NT2/D1 (cell line): ENCODE results near the gene TPCN1.
"Not testable (repeated sequence)": the region's sequence is repeated elsewhere in the genome, so short reads cannot be mapped to it uniquely, and the experiment has no call there.

Source experiments
- DNase-seq: peaks from one replicate; pipeline ENCODE4 v3.0.0-alpha.2; 2011; ENCODE audit warnings: low read depth, low spot score
- H3K27me3 ChIP-seq: 2 replicates; pipeline ENCODE4 v1.6.0; 2011; ENCODE audit warnings: mild to moderate bottlenecking; ENCODE audit not compliant: insufficient read length, insufficient read depth
- H3K36me3 ChIP-seq: 2 replicates; pipeline ENCODE4 v1.6.1; 2011; ENCODE audit warnings: mild to moderate bottlenecking, low read length, mixed read lengths; ENCODE audit not compliant: insufficient read depth, insufficient read length
- H3K4me1 ChIP-seq: 2 replicates; pipeline ENCODE4 v1.5.1; 2011; ENCODE audit not compliant: insufficient read depth, insufficient read length
- H3K4me3 ChIP-seq: 2 replicates; pipeline ENCODE4 v1.5.1; 2011; ENCODE audit warnings: low read depth; ENCODE audit not compliant: insufficient read length
- H3K9ac ChIP-seq: 2 replicates; pipeline ENCODE4 v1.6.0; 2011; ENCODE audit warnings: low read depth; ENCODE audit not compliant: insufficient read length
- H3K9me3 ChIP-seq: 2 replicates; pipeline ENCODE4 v1.5.1; 2011; ENCODE audit warnings: mild to moderate bottlenecking, low read length; ENCODE audit not compliant: insufficient read depth
- SUZ12 ChIP-seq: IDR thresholded peaks from 2 replicates; pipeline ENCODE4 v1.6.1; 2011; ENCODE audit not compliant: insufficient read length, insufficient read depth; ENCODE audit errors: extremely low read depth
- YY1 ChIP-seq: IDR thresholded peaks from 2 replicates; pipeline ENCODE4 v1.6.1; 2011; ENCODE audit not compliant: insufficient read length, insufficient read depth
- ZNF274 ChIP-seq: IDR thresholded peaks from 2 replicates; pipeline ENCODE4 v1.6.1; 2011; ENCODE audit warnings: mild to moderate bottlenecking, low read depth, low read length

Gene TPCN1

DNA sequence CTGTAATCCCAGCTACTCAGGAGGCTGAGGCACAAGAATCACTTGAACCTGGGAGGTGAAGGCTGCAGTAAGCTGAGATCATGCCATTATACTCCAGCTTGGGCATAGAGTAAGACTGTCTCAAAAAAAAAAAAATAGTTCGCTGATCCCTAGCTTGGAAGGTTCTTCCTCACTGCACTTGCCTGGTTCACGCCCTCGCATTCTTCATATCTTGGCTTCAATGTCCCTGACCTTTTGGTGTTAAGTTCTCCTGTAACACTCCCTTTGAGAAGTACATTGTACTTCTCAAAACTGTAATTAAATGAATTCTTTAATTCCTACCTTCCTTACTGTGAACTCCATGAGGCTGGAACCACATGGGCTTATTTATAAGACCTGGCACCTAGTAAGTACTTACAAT lies 16.5 kb upstream of the TPCN1 start:
- Histone ChIP-seq H3K4me3 (no peak overlapping the region), H3K4me1 (peaks cover 4% of the 10 kb centered on the region), H3K36me3 (no peaks in the 10 kb centered on the region), H3K9me3 (peaks cover 9% of the 10 kb centered on the region), H3K9ac (no peak overlapping the region), H3K27me3 (no peaks in the 10 kb centered on the region)
- TF ChIP-seq SUZ12 (no peak), YY1 (no peak), ZNF274 (no peak)
- no peak for DNase-seq

DNA sequence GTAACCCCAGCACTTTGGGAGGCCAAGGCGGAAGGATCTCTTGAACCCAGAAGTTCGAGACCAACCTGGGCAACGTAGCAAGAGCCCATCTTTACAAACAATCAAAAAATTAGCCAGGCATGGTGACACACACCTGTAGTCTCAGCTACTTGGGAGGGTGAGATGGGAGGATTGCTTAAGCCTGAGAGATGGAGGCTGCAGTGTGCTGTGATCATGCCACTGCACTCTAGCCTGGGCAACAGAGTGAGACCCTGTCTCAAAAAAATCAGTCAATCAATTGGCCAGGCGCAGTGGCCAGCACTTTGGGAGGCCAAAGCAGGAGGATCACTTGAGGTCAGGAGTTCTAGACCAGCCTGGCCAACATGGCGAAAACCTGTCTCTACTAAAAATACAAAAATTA lies 14.5 kb upstream of the TPCN1 start:
- not testable (repeated sequence) for H3K4me1 ChIP-seq, H3K27me3 ChIP-seq, DNase-seq, H3K9ac ChIP-seq, H3K9me3 ChIP-seq, H3K4me3 ChIP-seq, H3K36me3 ChIP-seq

DNA sequence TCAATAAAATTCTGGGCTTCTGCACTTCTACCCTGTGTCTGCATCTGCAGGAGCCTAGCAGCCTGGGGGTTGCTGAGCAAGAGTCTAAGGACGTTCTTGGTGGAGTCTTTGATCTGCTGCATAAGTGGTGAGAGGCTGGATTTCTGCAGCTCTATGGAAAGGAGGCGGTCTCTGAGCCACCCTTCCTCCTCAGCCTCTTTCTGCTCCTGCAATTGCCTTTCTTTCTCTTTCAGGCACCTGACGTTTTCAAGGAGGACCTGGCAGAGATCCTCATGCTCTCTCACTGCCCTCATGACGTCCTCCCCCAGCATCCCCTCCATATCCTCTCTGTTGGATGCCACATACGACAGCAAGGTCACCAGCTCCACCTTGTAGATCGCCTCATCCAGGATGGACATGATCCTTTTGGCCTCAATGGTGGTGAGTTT lies 13.6 kb upstream of the TPCN1 start:
- Histone ChIP-seq H3K36me3 (no peaks in the 10 kb centered on the region), H3K4me3 (no peak overlapping the region), H3K9ac (no peak overlapping the region), H3K27me3 (no peaks in the 10 kb centered on the region), H3K9me3 (peaks cover 9% of the 10 kb centered on the region), H3K4me1 (peaks cover 4% of the 10 kb centered on the region)
- TF ChIP-seq ZNF274 = no peak
- TF ChIP-seq YY1 = no peak
- no peak for TF ChIP-seq SUZ12
- DNase-seq = no peak

DNA sequence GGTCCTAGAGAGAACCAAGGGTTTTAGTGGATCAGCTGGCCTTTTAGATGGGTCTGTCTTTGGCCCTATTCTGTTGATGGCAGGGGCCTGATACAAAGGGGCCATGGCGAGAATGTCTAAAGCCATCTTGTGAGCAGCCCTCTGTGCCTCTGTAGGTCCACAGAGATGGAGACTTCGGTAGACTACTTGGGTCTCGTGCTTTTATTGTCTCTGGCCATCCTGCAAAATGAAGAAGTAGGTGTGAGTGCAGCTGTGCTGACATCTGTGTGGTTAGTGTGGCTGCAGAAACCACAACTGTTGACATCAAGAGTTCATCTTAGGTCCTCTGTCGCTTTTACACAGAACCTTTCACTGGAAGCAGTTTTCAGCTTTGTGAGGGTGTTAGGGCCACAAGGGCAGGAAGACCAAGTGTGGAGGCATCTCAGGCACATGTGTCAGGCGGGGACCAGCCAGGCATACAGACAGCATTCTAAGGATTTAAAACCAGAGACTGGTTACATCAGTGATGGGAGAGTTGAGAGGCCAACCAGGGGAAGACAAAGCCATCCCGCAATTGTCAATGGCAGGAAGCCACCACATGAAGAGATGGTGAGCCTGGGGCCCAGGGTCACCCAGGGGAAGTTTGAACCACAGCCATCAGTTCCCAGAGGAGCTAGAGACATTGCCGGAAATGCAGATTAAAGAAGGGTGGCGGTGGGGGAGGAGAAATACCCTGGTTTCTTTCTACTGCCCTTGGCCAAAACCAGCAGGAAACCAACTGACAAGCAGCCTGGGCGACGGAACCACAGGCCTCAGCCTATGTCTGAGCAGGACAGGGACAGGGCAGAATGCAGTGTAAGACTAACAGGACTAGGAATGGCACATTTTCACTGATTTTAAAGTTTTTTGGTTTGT lies 13.0 kb upstream of the TPCN1 start:
- no peaks in the 10 kb centered on the region for H3K36me3 ChIP-seq
- no peaks in the 10 kb centered on the region for H3K27me3 ChIP-seq
- TF ChIP-seq SUZ12 = no peak
- TF ChIP-seq ZNF274 = no peak
- TF ChIP-seq YY1 = no peak
- no peak for DNase-seq
- H3K9ac ChIP-seq = no peak overlapping the region
- peaks cover 4% of the 10 kb centered on the region for H3K4me1 ChIP-seq
- peaks cover 9% of the 10 kb centered on the region for H3K9me3 ChIP-seq
- H3K4me3 ChIP-seq = no peak overlapping the region

DNA sequence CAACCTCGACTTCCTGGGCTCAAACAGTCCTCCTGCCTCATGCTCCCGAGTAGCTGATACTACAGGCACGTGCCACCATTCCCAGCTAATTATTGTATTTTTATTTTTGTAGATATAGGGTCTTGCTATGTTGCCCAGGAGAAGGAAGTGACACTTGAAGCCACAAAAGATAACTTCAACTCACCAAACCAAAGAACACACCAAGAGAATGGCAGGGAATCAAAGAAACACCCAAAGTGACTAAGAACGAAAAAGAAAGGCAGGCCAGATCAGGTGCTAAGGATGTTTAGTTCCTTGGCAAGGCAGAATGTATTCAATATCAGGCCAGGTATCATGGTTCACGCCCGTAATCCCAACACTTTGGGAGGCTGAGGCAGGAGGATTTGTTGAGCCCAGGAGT lies 10.1 kb upstream of the TPCN1 start:
- DNase-seq = no peak
- TF ChIP-seq ZNF274 = no peak
- TF ChIP-seq SUZ12 = no peak
- TF ChIP-seq YY1 = no peak
- Histone ChIP-seq H3K9ac (no peak overlapping the region), H3K9me3 (peaks cover 7% of the 10 kb centered on the region), H3K4me1 (peaks cover 4% of the 10 kb centered on the region), H3K4me3 (no peak overlapping the region), H3K27me3 (no peaks in the 10 kb centered on the region), H3K36me3 (no peaks in the 10 kb centered on the region)

DNA sequence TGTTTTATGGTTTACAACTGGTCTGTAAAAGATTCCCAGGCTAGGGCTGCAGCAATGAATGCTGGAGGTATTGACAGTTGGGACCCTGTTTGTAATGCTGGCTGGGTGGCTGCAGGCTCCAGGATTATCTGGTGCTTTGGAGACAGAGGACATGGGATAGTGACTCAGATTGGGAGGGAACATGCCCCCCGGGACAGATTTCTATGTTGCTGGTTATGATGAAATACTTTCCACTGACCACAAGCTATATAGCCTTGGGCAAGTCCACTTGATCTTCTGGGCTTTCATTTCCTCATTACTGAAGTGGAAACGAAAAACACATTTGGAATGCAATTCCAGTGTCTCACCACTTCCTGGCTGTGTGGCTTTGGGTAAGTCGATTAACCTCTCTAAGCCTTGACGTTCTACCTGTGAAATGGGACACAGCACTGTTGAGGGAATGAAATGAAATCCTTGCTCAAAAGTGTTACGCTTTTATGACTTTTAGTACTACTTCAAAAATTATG lies 6.3 kb upstream of the TPCN1 start:
- Histone ChIP-seq H3K4me1 (no peaks in the 10 kb centered on the region), H3K27me3 (no peaks in the 10 kb centered on the region), H3K9me3 (no peaks in the 10 kb centered on the region), H3K9ac (no peak overlapping the region), H3K36me3 (no peaks in the 10 kb centered on the region), H3K4me3 (no peak overlapping the region)
- TF ChIP-seq ZNF274 = no peak
- no peak for TF ChIP-seq SUZ12
- TF ChIP-seq YY1 = no peak
- no peak for DNase-seq

DNA sequence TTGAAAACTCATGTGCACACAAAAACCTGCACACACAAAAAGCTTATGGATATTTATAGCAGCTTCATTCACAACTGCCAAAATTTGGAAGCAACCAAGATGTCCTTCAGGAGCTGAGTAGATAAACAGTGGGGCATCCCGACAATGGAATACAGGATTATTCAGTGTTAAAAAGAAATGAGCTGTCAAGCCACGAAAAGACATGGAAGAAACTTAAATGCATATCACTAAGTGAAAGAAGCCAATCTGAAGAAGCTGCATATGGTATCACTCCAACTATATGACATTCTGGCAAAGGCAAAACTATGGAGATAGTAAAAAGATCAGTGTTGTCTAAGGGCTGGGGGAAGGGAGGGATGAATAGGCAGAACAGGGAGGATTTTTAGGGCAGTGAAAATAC lies 5.2 kb upstream of the TPCN1 start:
- DNase-seq = no peak
- TF ChIP-seq YY1 = no peak
- TF ChIP-seq ZNF274 = no peak
- TF ChIP-seq SUZ12 = no peak
- Histone ChIP-seq H3K27me3 (no peaks in the 10 kb centered on the region), H3K9me3 (no peaks in the 10 kb centered on the region), H3K9ac (no peak overlapping the region), H3K36me3 (no peaks in the 10 kb centered on the region), H3K4me1 (no peaks in the 10 kb centered on the region), H3K4me3 (no peak overlapping the region)
